NB4 (cell line): Measurements from ENCODE around the gene KPNA6.

Source experiments
- DNase-seq: peaks from one replicate; pipeline ENCODE4 v3.0.0; 2010; ENCODE audit warnings: low read depth
- H3K4me3 ChIP-seq: one replicate; pipeline ENCODE4 v1.5.1; 2011; ENCODE audit warnings: mild to moderate bottlenecking, low read depth, low read length, moderate library complexity
- MYC ChIP-seq: IDR thresholded peaks from 2 replicates; pipeline ENCODE4 v1.6.1; 2011; ENCODE audit warnings: low read depth, low read length
- POLR2A ChIP-seq: IDR thresholded peaks from 2 replicates; pipeline ENCODE4 v1.6.1; 2011; ENCODE audit warnings: mild to moderate bottlenecking; ENCODE audit not compliant: insufficient read length; ENCODE audit errors: extremely low read depth
- TF ChIP-seq, protein P1 (sequence below): IDR thresholded peaks from 2 replicates; pipeline ENCODE4 v1.6.1; 2011; ENCODE audit warnings: low read depth, low read length
- TF ChIP-seq, protein P2 (sequence below): IDR thresholded peaks from one replicate; pipeline ENCODE4 v1.5.1; 2012; ENCODE audit warnings: low read depth, low read length

KPNA6 gene

DNA sequence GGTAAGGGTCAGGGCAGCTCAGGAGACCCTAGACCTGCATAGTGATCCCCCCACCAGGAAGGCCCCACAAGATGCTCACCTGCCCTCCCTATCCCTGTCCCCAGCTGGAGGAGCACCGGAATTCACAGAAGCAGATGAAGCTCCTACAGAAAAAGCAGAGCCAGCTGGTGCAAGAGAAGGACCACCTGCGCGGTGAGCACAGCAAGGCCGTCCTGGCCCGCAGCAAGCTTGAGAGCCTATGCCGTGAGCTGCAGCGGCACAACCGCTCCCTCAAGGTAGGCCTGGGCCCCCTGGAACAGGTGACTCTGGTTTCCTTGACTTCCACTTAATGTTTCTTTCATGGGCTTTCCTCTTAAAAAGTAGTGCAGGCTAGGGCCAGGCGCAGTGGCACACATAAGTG, 80.0 kb downstream of the KPNA6 start:
- H3K4me3 ChIP-seq = no peak overlapping the region
- TF ChIP-seq MYC (no peak), POLR2A (no peak)
- TF ChIP-seq, protein P1, sequence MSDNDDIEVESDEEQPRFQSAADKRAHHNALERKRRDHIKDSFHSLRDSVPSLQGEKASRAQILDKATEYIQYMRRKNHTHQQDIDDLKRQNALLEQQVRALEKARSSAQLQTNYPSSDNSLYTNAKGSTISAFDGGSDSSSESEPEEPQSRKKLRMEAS = no peak
- TF ChIP-seq, protein P2, sequence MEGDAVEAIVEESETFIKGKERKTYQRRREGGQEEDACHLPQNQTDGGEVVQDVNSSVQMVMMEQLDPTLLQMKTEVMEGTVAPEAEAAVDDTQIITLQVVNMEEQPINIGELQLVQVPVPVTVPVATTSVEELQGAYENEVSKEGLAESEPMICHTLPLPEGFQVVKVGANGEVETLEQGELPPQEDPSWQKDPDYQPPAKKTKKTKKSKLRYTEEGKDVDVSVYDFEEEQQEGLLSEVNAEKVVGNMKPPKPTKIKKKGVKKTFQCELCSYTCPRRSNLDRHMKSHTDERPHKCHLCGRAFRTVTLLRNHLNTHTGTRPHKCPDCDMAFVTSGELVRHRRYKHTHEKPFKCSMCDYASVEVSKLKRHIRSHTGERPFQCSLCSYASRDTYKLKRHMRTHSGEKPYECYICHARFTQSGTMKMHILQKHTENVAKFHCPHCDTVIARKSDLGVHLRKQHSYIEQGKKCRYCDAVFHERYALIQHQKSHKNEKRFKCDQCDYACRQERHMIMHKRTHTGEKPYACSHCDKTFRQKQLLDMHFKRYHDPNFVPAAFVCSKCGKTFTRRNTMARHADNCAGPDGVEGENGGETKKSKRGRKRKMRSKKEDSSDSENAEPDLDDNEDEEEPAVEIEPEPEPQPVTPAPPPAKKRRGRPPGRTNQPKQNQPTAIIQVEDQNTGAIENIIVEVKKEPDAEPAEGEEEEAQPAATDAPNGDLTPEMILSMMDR = no peak
- DNase-seq = no peak

DNA sequence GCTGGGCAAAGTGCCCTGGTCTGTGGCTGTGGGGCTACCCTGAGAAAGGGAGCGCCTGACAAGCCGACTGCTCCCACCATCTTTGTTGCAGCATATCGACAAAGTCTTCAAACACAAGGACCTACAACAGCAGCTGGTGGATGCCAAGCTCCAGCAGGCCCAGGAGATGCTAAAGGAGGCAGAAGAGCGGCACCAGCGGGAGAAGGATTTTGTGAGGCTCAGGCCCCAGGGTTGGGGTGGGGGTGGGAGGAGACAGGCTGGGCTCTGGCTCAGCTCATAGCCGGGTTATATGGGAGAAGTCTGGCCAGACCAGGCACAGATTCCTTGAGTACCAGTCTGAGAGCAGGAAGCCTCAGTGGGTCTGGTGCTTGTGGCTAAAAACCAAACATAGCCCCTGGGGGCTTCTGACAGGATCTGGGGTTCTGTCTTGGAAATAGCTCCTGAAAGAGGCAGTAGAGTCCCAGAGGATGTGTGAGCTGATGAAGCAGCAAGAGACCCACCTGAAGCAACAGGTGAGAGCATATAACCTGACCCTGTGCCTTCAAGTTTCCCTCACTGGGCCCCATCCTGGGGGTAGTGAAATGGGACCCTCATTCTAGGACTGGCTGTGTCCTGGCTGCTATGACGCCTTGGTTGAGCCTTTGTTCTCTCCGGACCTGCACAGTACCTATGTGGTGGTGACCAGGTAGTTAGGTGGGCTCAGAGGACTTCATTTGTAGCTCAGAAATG, 84.5 kb downstream of the KPNA6 start:
- TF ChIP-seq MYC (no peak), POLR2A (no peak)
- TF ChIP-seq, protein P1 = no peak
- TF ChIP-seq, protein P2 = no peak
- no peak for DNase-seq
- no peak overlapping the region for H3K4me3 ChIP-seq

DNA sequence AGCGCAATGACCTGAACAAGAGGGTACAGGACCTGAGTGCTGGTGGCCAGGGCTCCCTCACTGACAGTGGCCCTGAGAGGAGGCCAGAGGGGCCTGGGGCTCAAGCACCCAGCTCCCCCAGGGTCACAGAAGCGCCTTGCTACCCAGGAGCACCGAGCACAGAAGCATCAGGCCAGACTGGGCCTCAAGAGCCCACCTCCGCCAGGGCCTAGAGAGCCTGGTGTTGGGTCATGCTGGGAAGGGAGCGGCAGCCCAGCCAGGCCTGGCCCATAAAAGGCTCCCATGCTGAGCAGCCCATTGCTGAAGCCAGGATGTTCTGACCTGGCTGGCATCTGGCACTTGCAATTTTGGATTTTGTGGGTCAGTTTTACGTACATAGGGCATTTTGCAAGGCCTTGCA, 87.1 kb downstream of the KPNA6 start:
- TF ChIP-seq, protein P2 = no peak
- TF ChIP-seq POLR2A (no peak), MYC (no peak)
- TF ChIP-seq, protein P1 = no peak
- DNase-seq = no peak

DNA sequence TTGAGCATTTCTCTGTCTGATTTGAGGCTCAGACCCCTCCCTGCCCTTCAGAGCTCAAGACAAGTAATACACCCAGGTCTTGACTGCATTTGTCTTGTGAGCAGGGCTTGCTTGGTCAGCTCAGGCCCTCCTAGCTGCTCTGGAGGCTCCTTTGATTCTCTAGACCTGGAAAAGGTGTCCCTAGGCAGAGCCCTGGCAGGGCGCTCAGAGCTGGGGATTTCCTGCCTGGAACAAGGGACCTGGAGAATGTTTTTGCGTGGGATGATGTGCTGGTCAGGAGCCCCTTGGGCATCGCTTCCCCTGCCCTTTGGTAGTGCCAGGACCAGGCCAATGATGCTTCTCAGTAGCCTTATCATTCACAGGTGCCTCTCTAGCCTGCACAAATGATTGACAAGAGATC, 87.7 kb downstream of the KPNA6 start:
- DNase-seq = no peak
- H3K4me3 ChIP-seq = no peak overlapping the region
- TF ChIP-seq MYC (no peak), POLR2A (no peak)
- TF ChIP-seq, protein P2 = no peak
- TF ChIP-seq, protein P1 = no peak

More for the DNA sequence above, 87.1 kb downstream of the KPNA6 start:
- no peak overlapping the region for H3K4me3 ChIP-seq

DNA sequence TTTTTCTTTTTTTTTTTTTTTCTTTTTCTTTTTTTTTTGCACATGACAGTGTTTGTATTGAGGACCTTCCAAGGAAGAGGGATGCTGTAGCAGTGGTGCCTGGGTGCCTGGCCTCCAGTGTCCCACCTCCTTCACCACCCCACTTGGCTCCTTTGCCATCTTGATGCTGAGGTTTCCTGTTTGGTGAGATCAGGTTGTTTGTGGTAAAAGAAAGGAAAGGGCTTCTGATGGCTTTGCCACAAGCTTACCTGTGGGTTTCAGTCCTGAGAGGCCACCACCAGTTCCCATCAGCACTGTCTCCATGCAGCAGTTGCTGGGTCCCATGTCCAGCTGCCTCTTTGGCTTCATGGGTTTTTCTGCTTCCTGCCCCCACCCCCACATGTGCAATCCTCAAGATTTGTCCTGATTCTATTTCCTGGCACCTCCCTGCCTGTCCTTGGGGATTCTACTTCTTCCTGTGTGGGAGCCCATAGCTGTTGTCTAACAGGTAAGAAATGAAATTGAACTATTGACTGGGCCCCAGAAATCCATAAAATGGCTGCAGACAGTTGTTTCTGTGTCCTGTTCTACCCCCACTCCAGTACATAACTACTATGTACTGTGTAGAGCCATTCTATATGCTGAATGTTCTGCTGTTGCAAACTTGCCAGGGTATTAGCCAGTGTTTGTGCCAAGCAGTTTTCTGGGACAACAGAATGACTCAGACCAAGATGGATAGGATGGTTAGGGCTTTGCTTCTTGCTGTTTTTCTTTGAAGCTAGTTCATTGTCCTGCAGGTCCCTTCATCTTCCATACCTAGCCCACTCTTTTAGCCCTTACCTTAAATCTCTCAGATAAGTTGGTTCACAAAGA, 88.3 kb downstream of the KPNA6 start:
- DNase-seq = no peak
- H3K4me3 ChIP-seq = no peak overlapping the region
- TF ChIP-seq, protein P2 = no peak
- TF ChIP-seq MYC (no peak), POLR2A (no peak)
- TF ChIP-seq, protein P1 = no peak
